IMR-90 (cell line): ENCODE results near the gene G3BP1. TPM values are rescaled to one million over a fixed set of nuclear protein-coding genes. Genes with fewer than 3 reads are reported as not detected.

ENCODE experiments used
- ATAC-seq: fragments of 200-7000 bp; cut with Tn5 transposase; 2 replicates; pipeline ENCODE4 v1.9.1; 2020; ENCODE audit warnings: low read depth, mild to moderate bottlenecking, moderate library complexity
- BruUV-seq: library from RNA; stranded (reverse); fragments of 400-500 nt; replicated peaks from 2 replicates; lab custom pipeline; 2021; lab: Mats Ljungman, UMichigan
- CTCF ChIA-PET: fragments of 300-600 bp; formaldehyde crosslinking; extraction: SDS; loops from one replicate; lab custom pipeline; 2021; ENCODE audit warnings: antibody characterized with exemption; lab: Yijun Ruan, JAX
- POLR2A ChIA-PET: fragments of 300-600 bp; sonication (Branson Sonifier 250); formaldehyde crosslinking; loops from one replicate; lab custom pipeline; 2022; ENCODE audit warnings: antibody characterized with exemption; ENCODE audit not compliant: unreplicated experiment; lab: Charles Lee
- DNase-seq: peaks from one replicate; pipeline ENCODE4 v3.0.0; 2013
- H2AFZ ChIP-seq: replicated peaks from 2 replicates; pipeline ENCODE3; 2013; ENCODE audit warnings: low read length, mild to moderate bottlenecking; ENCODE audit not compliant: poor library complexity
- H2AK5ac ChIP-seq: 2 replicates; pipeline ENCODE4 v1.6.1; 2013; ENCODE audit warnings: low read depth, low read length, inconsistent platforms
- H2AK9ac ChIP-seq: replicated peaks from 2 replicates; pipeline ENCODE3; 2013; ENCODE audit warnings: mild to moderate bottlenecking, low read depth, low read length, moderate library complexity; ENCODE audit not compliant: poor library complexity
- H2BK120ac ChIP-seq: 2 replicates; pipeline ENCODE4 v1.6.1; 2013; ENCODE audit warnings: low read depth, low read length, inconsistent platforms
- H2BK15ac ChIP-seq: 3 replicates; pipeline ENCODE4 v1.6.1; 2013; ENCODE audit warnings: low read depth, low read length, inconsistent platforms
- H2BK20ac ChIP-seq: 2 replicates; pipeline ENCODE4 v1.6.1; 2013; ENCODE audit warnings: low read depth, mild to moderate bottlenecking, inconsistent platforms, low read length, moderate library complexity
- H2BK5ac ChIP-seq: 2 replicates; pipeline ENCODE4 v1.6.1; 2013; ENCODE audit warnings: mild to moderate bottlenecking, low read depth, low read length, inconsistent platforms; ENCODE audit not compliant: poor library complexity, severe bottlenecking
- H3K14ac ChIP-seq: replicated peaks from 2 replicates; pipeline ENCODE4 v1.6.1; 2013; ENCODE audit warnings: low read depth, low read length, inconsistent platforms
- H3K18ac ChIP-seq: 2 replicates; pipeline ENCODE4 v1.6.1; 2013; ENCODE audit warnings: low read depth, low read length, control low read depth
- H3K23ac ChIP-seq: 2 replicates; pipeline ENCODE4 v1.6.1; 2013; ENCODE audit warnings: low read depth, low read length, inconsistent platforms
- H3K27ac ChIP-seq: 2 replicates; pipeline ENCODE4 v1.5.1; 2013; ENCODE audit warnings: mild to moderate bottlenecking, control low read depth, low read length; ENCODE audit not compliant: insufficient read depth
- H3K27me3 ChIP-seq: 2 replicates; pipeline ENCODE4 v1.6.1; 2013; ENCODE audit warnings: low read length; ENCODE audit not compliant: control insufficient read depth, insufficient read depth
- H3K36me3 ChIP-seq: 2 replicates; pipeline ENCODE4 v1.6.1; 2013; ENCODE audit warnings: low read length, mixed read lengths; ENCODE audit not compliant: control insufficient read depth, insufficient read depth
- H3K4ac ChIP-seq: 2 replicates; pipeline ENCODE4 v1.6.1; 2013; ENCODE audit warnings: low read depth, low read length, inconsistent platforms
- H3K4me1 ChIP-seq: 2 replicates; pipeline ENCODE4 v1.6.1; 2013; ENCODE audit warnings: low read length, mixed read lengths; ENCODE audit not compliant: control insufficient read depth, insufficient read depth
- H3K4me2 ChIP-seq: 2 replicates; pipeline ENCODE4 v1.6.1; 2013; ENCODE audit warnings: low read depth, mild to moderate bottlenecking, control low read depth, low read length, moderate library complexity
- H3K4me3 ChIP-seq: 2 replicates; pipeline ENCODE4 v1.5.1; 2013; ENCODE audit warnings: low read depth, mild to moderate bottlenecking, control low read depth, low read length, moderate library complexity; ENCODE audit not compliant: insufficient read depth
- H3K56ac ChIP-seq: 2 replicates; pipeline ENCODE4 v1.6.1; 2013; ENCODE audit warnings: low read length, inconsistent platforms; ENCODE audit not compliant: insufficient read depth; ENCODE audit errors: extremely low read depth
- H3K79me1 ChIP-seq, 2 experiments: 2 replicates each; pipeline ENCODE4 v1.6.1; 2013; ENCODE audit warnings: low read length in 2 of 2, inconsistent platforms in 1 of 2, low read depth in 1 of 2
- H3K9ac ChIP-seq: 2 replicates; pipeline ENCODE4 v1.6.1; 2013; ENCODE audit warnings: low read depth, low read length, control low read depth
- H3K9me1 ChIP-seq: 2 replicates; pipeline ENCODE4 v1.6.1; 2013; ENCODE audit warnings: low read length, inconsistent platforms; ENCODE audit not compliant: insufficient read depth
- H3K9me3 ChIP-seq: 2 replicates; pipeline ENCODE4 v1.6.1; 2013; ENCODE audit warnings: low read length; ENCODE audit not compliant: control insufficient read depth, insufficient read depth
- H4K20me1 ChIP-seq: 2 replicates; pipeline ENCODE4 v1.6.1; 2013; ENCODE audit warnings: low read length, inconsistent platforms; ENCODE audit not compliant: insufficient read depth
- H4K5ac ChIP-seq: 2 replicates; pipeline ENCODE4 v1.6.1; 2013; ENCODE audit warnings: mild to moderate bottlenecking, low read depth, low read length, control low read depth
- H4K8ac ChIP-seq, 2 experiments: 2 replicates each; pipeline ENCODE4 v1.6.1; 2013; ENCODE audit warnings: low read depth in 2 of 2, low read length in 2 of 2, control low read depth in 1 of 2, inconsistent platforms in 1 of 2
- H4K91ac ChIP-seq: 2 replicates; pipeline ENCODE4 v1.6.1; 2013; ENCODE audit warnings: low read depth, low read length, inconsistent platforms; ENCODE audit not compliant: insufficient read depth
- BHLHE40 ChIP-seq: fragments of 150-350 bp; IDR thresholded peaks from 2 replicates; pipeline ENCODE4 v1.6.1; 2016; ENCODE audit warnings: mild to moderate bottlenecking, low read depth, low read length
- CEBPB ChIP-seq: IDR thresholded peaks from 2 replicates; pipeline ENCODE4 v1.6.1; 2012; ENCODE audit warnings: low read depth, low read length, improper control_type of control experiment
- MAFK ChIP-seq: IDR thresholded peaks from 2 replicates; pipeline ENCODE4 v1.6.1; 2012; ENCODE audit warnings: low read depth, low read length, improper control_type of control experiment
- MAZ ChIP-seq: IDR thresholded peaks from 2 replicates; pipeline ENCODE4 v1.6.1; 2012; ENCODE audit warnings: low read depth, mild to moderate bottlenecking, low read length, improper control_type of control experiment, moderate library complexity, borderline replicate concordance
- MXI1 ChIP-seq: IDR thresholded peaks from 2 replicates; pipeline ENCODE4 v1.6.1; 2012; ENCODE audit warnings: low read depth, mild to moderate bottlenecking, low read length, moderate library complexity, borderline replicate concordance
- RAD21 ChIP-seq: IDR thresholded peaks from 2 replicates; pipeline ENCODE4 v1.6.1; 2012; ENCODE audit warnings: low read length, improper control_type of control experiment
- RFX5 ChIP-seq: IDR thresholded peaks from 2 replicates; pipeline ENCODE4 v1.8.0; 2012; ENCODE audit warnings: low read depth, mild to moderate bottlenecking, low read length, moderate library complexity
- SMC3 ChIP-seq: fragments of 150-350 bp; IDR thresholded peaks from 2 replicates; pipeline ENCODE4 v1.6.1; 2016; ENCODE audit warnings: low read depth, mild to moderate bottlenecking, antibody characterized with exemption, low read length, moderate library complexity
- WGBS, 2 experiments: methylation state at CpG; one replicate each; pipeline versions ENCODE4 v1.1.5 to v1.1.7; 2013; ENCODE audit warnings: missing lambda C conversion rate in 2 of 2; ENCODE audit not compliant: insufficient read length in 1 of 2; ENCODE audit errors: extremely low coverage in 2 of 2; 5-methylcytosine and 5-hydroxymethylcytosine counted together
- dilution Hi-C: fragments of 300-500 bp; cut with HindIII; formaldehyde crosslinking; loops from one replicate; pipeline ENCODE4 v1.14.3; 2018; ENCODE audit warnings: low sequenced_read_pairs; ENCODE audit not compliant: unreplicated experiment
- in situ Hi-C: fragments of 300-500 bp; cut with MboI; formaldehyde crosslinking; loops from 3 replicates; pipeline ENCODE4 v1.14.3; 2019; ENCODE audit warnings: low sequenced_read_pairs, inconsistent platforms, mixed read lengths
- intact Hi-C: fragments of 100-400 bp; cut with micrococcal nuclease; formaldehyde crosslinking; loops from 2 replicates; pipeline ENCODE4 v1.10.0; 2022
- polyA plus RNA-seq, 3 experiments: library from polyadenylated mRNA; depleted of rRNA; stranded (reverse); fragments of >200 nt; gene quantifications; 2 replicates each; pipeline ENCODE4 v1.2.3, GENCODE V29; 2012; ENCODE audit warnings: low replicate concordance in 1 of 3
- total RNA-seq: library from RNA; depleted of rRNA; stranded (reverse); fragments of >200 nt; gene quantifications from 2 replicates; pipeline ENCODE4 v1.2.3, GENCODE V29; 2012
- TF ChIP-seq, protein P1 (sequence below): conservative IDR thresholded peaks from 2 replicates; pipeline ENCODE4 v1.5.1; 2012; ENCODE audit warnings: mild to moderate bottlenecking, low read depth, low read length, improper control_type of control experiment
- TF ChIP-seq, protein P2 (sequence below): fragments of 150-350 bp; IDR thresholded peaks from 2 replicates; pipeline ENCODE4 v1.6.1; 2016; ENCODE audit warnings: low read depth, mild to moderate bottlenecking, low read length, moderate library complexity, borderline replicate concordance

G3BP1 gene
- total and polyA plus RNA-seq, 2 of the 4 experiments (the other 2 are of a cell fraction), result 40.2 to 482 TPM

DNA sequence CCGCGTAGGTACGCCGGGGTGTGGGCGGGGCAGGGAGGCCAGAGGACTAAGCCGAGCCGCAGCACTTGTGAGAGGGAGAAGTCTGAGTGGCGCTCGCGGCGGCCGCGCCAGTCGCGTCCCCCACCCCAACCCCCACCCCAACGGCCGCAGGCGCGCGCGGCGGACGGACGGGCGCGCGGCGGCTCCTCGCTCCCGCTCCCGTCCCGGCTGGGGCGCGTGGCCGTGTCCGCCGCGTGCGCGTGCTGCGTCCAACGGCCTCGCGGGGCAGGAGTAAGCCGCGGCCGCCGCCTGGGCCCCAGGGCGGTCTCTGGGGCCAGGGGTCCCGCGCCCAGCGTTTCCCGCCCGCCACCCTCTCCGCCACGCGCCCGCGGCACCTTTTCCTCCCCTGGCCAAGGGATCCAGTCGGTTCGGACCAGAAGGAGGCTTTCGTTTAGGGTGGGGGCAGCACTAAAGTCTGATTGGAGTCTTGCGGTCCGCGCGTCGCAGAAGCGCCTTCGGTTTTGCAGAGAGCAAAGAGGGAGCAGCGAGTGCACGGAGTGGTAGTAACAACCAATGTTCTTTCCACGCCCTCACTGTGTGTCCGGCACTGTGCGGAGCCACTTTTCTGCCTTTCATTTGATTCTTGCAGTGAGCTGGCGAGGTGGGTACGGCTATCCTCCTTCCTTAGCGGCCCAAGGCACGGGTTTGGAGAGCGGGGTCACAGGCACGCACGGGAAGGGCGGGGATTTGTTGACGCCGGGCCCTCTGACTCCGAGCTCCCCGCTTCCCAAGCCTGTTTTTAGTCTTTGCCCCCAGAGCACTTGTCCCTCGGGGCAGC lies 483 bp downstream of the G3BP1 start:
- H3K56ac ChIP-seq, result peak overlapping the region; percentile 65
- no peaks in the 10 kb centered on the region; the same call in 1 of the 2 replicates for H3K9me1 ChIP-seq
- ATAC-seq, result peak; percentile 8
- H4K5ac ChIP-seq, result peak overlapping the region; percentile 13; the same call in 1 of the 2 replicates
- intact Hi-C loops (loop anchor here (2.0 to 5.0 kb wide), 2 partner anchors 370 to 519 kb away; partner anchors contain the start of gene GM2A), dilution Hi-C loops (no loop called here), in situ Hi-C loops (no loop called here)
- no peak overlapping the region for H2BK15ac ChIP-seq
- peaks cover 0 to 7% of the 10 kb centered on the region in 2 experiments; a peak in 1 of 4 replicates for H3K79me1 ChIP-seq
- no peak overlapping the region for H2BK20ac ChIP-seq
- peak overlapping the region; percentile 71 for H2BK5ac ChIP-seq
- peaks cover 5% of the 10 kb centered on the region; the same call in 1 of the 2 replicates for H3K4me1 ChIP-seq
- H3K4me3 ChIP-seq, result peak overlapping the region; percentile 63
- H3K4me2 ChIP-seq, result peak overlapping the region; percentile 98
- H3K4ac ChIP-seq, result peak overlapping the region; percentile 75
- peak overlapping the region; percentile 96 for H2AFZ ChIP-seq
- no peaks in the 10 kb centered on the region for H3K9me3 ChIP-seq
- TF ChIP-seq BHLHE40 (no peak), RFX5 (no peak), MAFK (no peak), MXI1 (no peak; the same call in 1 of the 2 replicates), RAD21 (no peak), CEBPB (no peak), SMC3 (no peak), MAZ (no peak)
- TF ChIP-seq, protein P1, sequence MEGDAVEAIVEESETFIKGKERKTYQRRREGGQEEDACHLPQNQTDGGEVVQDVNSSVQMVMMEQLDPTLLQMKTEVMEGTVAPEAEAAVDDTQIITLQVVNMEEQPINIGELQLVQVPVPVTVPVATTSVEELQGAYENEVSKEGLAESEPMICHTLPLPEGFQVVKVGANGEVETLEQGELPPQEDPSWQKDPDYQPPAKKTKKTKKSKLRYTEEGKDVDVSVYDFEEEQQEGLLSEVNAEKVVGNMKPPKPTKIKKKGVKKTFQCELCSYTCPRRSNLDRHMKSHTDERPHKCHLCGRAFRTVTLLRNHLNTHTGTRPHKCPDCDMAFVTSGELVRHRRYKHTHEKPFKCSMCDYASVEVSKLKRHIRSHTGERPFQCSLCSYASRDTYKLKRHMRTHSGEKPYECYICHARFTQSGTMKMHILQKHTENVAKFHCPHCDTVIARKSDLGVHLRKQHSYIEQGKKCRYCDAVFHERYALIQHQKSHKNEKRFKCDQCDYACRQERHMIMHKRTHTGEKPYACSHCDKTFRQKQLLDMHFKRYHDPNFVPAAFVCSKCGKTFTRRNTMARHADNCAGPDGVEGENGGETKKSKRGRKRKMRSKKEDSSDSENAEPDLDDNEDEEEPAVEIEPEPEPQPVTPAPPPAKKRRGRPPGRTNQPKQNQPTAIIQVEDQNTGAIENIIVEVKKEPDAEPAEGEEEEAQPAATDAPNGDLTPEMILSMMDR, result no peak
- TF ChIP-seq, protein P2, sequence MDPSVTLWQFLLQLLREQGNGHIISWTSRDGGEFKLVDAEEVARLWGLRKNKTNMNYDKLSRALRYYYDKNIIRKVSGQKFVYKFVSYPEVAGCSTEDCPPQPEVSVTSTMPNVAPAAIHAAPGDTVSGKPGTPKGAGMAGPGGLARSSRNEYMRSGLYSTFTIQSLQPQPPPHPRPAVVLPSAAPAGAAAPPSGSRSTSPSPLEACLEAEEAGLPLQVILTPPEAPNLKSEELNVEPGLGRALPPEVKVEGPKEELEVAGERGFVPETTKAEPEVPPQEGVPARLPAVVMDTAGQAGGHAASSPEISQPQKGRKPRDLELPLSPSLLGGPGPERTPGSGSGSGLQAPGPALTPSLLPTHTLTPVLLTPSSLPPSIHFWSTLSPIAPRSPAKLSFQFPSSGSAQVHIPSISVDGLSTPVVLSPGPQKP, result no peak
- H4K8ac ChIP-seq, result peak overlapping the region in 1 of 2 experiments; percentile 78; a peak in 1 of 4 replicates
- CTCF ChIA-PET, result interaction anchor here (1.1 to 1.3 kb wide), 3 partner anchors 32 to 325 kb away, joined by 3 to 6 read pairs (median 3); partner anchors contain the start of gene SLC36A1
- H3K14ac ChIP-seq, result peak overlapping the region; percentile 85
- peak overlapping the region; percentile 85 for H3K23ac ChIP-seq
- peak overlapping the region; percentile 99 for H2AK9ac ChIP-seq
- peak overlapping the region; percentile 86 for H2AK5ac ChIP-seq
- H4K20me1 ChIP-seq, result peaks cover 49% of the 10 kb centered on the region
- WGBS, 2 experiments, result 0% methylated on average over 19 of the region's 87 CpGs; no CpG with 5 or more reads in 1 of the 2 experiments
- H3K9ac ChIP-seq, result peak overlapping the region; percentile 94
- H2BK120ac ChIP-seq, result no peak overlapping the region
- H3K27ac ChIP-seq, result peak overlapping the region; percentile 79
- no peak for DNase-seq
- BruUV-seq, result no TSS peak
- no peaks in the 10 kb centered on the region; the same call in 1 of the 2 replicates for H3K36me3 ChIP-seq
- POLR2A ChIA-PET, result interaction anchor here (1.0 to 1.8 kb wide), 3 partner anchors 9 to 85 kb away, joined by 3 to 5 read pairs (median 4); partner anchors contain the start of gene SPARC
- no peak overlapping the region for H3K18ac ChIP-seq
- H4K91ac ChIP-seq, result peak overlapping the region; percentile 41
- H3K27me3 ChIP-seq, result no peaks in the 10 kb centered on the region
